GM23338 (cell line): ENCODE data around the gene CTNNA1. TPM values are rescaled to one million over a fixed set of nuclear protein-coding genes. Genes with fewer than 3 reads are reported as not detected.

ENCODE experiments used
- ATAC-seq: fragments of 200-7000 bp; cut with Tn5 transposase; 3 replicates; pipeline ENCODE4 v1.9.1; 2020
- DNase-seq: peaks from one replicate; pipeline ENCODE4 v3.0.0-alpha.2; 2015; ENCODE audit warnings: low spot score
- H2AFZ ChIP-seq: fragments of 200-600 bp; sonication (generic); 2 replicates; pipeline ENCODE4 v1.8.0; 2016; ENCODE audit warnings: antibody characterized with exemption, mild to moderate bottlenecking, moderate library complexity
- H3F3A ChIP-seq: fragments of 200-600 bp; sonication (generic); replicated peaks from 2 replicates; pipeline ENCODE4 v1.8.0; 2017; ENCODE audit warnings: antibody characterized with exemption, mixed run types, low read depth
- H3K27ac ChIP-seq: fragments of 200-600 bp; sonication (generic); 2 replicates; pipeline ENCODE4 v1.6.1; 2016; ENCODE audit warnings: low read depth
- H3K27me3 ChIP-seq: fragments of 200-600 bp; sonication (generic); 2 replicates; pipeline ENCODE4 v1.8.0; 2016; ENCODE audit warnings: mild to moderate bottlenecking, mixed run types, moderate library complexity; ENCODE audit not compliant: insufficient read depth
- H3K36me3 ChIP-seq: fragments of 200-600 bp; sonication (generic); 2 replicates; pipeline ENCODE4 v1.8.0; 2016; ENCODE audit warnings: mild to moderate bottlenecking; ENCODE audit not compliant: insufficient read depth
- H3K4me1 ChIP-seq: fragments of 200-600 bp; sonication (generic); 2 replicates; pipeline ENCODE4 v1.8.0; 2016; ENCODE audit warnings: mild to moderate bottlenecking, moderate library complexity; ENCODE audit not compliant: insufficient read depth
- H3K4me2 ChIP-seq: fragments of 200-600 bp; sonication (generic); 2 replicates; pipeline ENCODE4 v1.7.1; 2017; ENCODE audit warnings: mixed run types
- H3K4me3 ChIP-seq: fragments of 200-600 bp; sonication (generic); 2 replicates; pipeline ENCODE4 v1.6.1; 2016; ENCODE audit warnings: mixed run types
- H3K79me2 ChIP-seq: fragments of 200-600 bp; sonication (generic); replicated peaks from 2 replicates; pipeline ENCODE4 v1.8.0; 2017; ENCODE audit warnings: mild to moderate bottlenecking; ENCODE audit not compliant: insufficient read depth
- H3K9me2 ChIP-seq: fragments of 200-600 bp; sonication (generic); 2 replicates; pipeline ENCODE4 v1.8.0; 2017; ENCODE audit not compliant: insufficient read depth
- H4K20me1 ChIP-seq: fragments of 200-600 bp; sonication (generic); replicated peaks from 2 replicates; pipeline ENCODE4 v1.8.0; 2017; ENCODE audit warnings: mild to moderate bottlenecking; ENCODE audit not compliant: insufficient read depth
- H3K27ac Mint-ChIP-seq: 2 replicates; pipeline ENCODE4 v1.8.0; 2020; ENCODE audit warnings: inconsistent platforms, mild to moderate bottlenecking, moderate library complexity, mixed read lengths
- H3K27me3 Mint-ChIP-seq: 3 replicates; pipeline ENCODE4 v1.8.0; 2022; ENCODE audit warnings: low read depth, mild to moderate bottlenecking, moderate library complexity, mixed read lengths, inconsistent platforms; ENCODE audit not compliant: insufficient read depth, poor library complexity
- H3K36me3 Mint-ChIP-seq: 3 replicates; pipeline ENCODE4 v1.8.0; 2021; ENCODE audit warnings: low read depth, mild to moderate bottlenecking, inconsistent platforms, moderate library complexity, mixed read lengths
- H3K4me1 Mint-ChIP-seq: 3 replicates; pipeline ENCODE4 v1.8.0; 2020; ENCODE audit warnings: mild to moderate bottlenecking, inconsistent platforms, mixed read lengths
- H3K4me3 Mint-ChIP-seq: 3 replicates; pipeline ENCODE4 v1.8.0; 2021; ENCODE audit warnings: moderate library complexity, mild to moderate bottlenecking, inconsistent platforms, mixed read lengths
- H3K9me3 Mint-ChIP-seq: 3 replicates; pipeline ENCODE4 v1.8.0; 2020; ENCODE audit warnings: moderate library complexity, mild to moderate bottlenecking, inconsistent platforms, mixed read lengths
- JUNB ChIP-seq: IDR thresholded peaks from one replicate; pipeline ENCODE4 v1.6.1; 2016; ENCODE audit warnings: antibody characterized with exemption; ENCODE audit not compliant: unreplicated experiment
- REST ChIP-seq: IDR thresholded peaks from one replicate; pipeline ENCODE4 v1.6.1; 2018; ENCODE audit warnings: antibody characterized with exemption; ENCODE audit not compliant: unreplicated experiment
- ZNF331 ChIP-seq: fragments of 250-450 bp; sonication (Bioruptor Pico); IDR thresholded peaks from 2 replicates; pipeline ENCODE4 v1.5.0; 2020; ENCODE audit warnings: low read depth, mild to moderate bottlenecking, moderate library complexity
- polyA plus RNA-seq: library from polyadenylated mRNA; unstranded; fragments of >200 nt; fragmentation: Nextera tagmentation; extraction: Ambion mirVana; gene quantifications from 2 replicates; pipeline ENCODE4 v1.2.1, GENCODE V29; 2016
- total RNA-seq: library from RNA; depleted of rRNA; stranded (reverse); fragments of >200 nt; shearing (Covaris generic); gene quantifications from 2 replicates; pipeline ENCODE4 v1.2.3, GENCODE V29; 2014
- TF ChIP-seq, protein P1 (sequence below): fragments of 250-450 bp; sonication (Bioruptor Pico); IDR thresholded peaks from 2 replicates; pipeline ENCODE4 v1.5.0; 2020; ENCODE audit warnings: mild to moderate bottlenecking, moderate library complexity

Gene CTNNA1
- total and polyA plus RNA-seq, 2 experiments from 2014 or later: 111 to 348 TPM

DNA sequence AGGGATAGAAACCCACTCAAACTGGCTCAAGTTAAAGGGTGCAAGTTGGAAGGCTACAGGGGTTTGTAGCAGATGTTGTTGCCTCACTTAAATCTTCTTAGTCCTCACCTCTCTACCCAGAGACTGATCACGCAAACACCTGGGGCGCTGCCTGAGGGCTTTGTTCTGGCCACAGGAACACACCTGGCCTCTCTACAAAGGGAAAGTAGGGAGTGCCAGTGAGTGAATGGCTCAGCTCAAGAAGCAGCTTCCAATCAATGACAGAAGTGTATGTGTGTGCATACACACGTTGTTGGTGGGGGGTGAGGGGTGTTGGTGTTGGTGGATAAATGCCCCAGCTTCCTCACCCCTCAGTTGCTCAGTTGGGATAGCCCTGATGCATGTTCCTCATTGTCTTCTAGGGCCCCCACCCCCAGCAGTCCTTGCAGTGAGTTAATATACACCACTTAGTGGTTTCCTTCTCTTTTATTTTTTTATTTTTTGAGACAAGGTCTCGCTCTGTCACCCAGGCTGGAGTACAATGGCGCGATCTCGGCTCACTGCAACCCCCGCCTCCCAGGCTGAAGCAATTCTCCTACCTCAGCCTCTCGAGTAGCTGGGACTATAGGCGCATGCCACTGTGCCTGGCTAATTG lies 30.6 kb upstream of the CTNNA1 start:
- Mint-ChIP-seq H3K4me1 (peaks cover 47% of the 10 kb centered on the region), H3K27me3 (peaks cover 10% of the 10 kb centered on the region), H3K9me3 (no peaks in the 10 kb centered on the region; the same call in 2 of the 3 replicates), H3K27ac (no peak overlapping the region; the same call in 1 of the 2 replicates), H3K4me3 (no peak overlapping the region), H3K36me3 (no peaks in the 10 kb centered on the region; the same call in 2 of the 3 replicates)
- H3K4me2 ChIP-seq: peak overlapping the region; percentile 50; the same call in 1 of the 2 replicates
- H3K27ac ChIP-seq: no peak overlapping the region
- H3K4me1 ChIP-seq: peaks cover 34% of the 10 kb centered on the region
- no peak overlapping the region for H3K4me3 ChIP-seq
- H3K79me2 ChIP-seq: no peaks in the 10 kb centered on the region
- H3K27me3 ChIP-seq: no peaks in the 10 kb centered on the region
- no peaks in the 10 kb centered on the region for H4K20me1 ChIP-seq
- ATAC-seq: peak; percentile 34
- H3K9me2 ChIP-seq: no peaks in the 10 kb centered on the region
- H3K36me3 ChIP-seq: no peaks in the 10 kb centered on the region
- DNase-seq: peak; percentile 63
- H3F3A ChIP-seq: peaks cover 2% of the 10 kb centered on the region; the same call in 1 of the 2 replicates
- TF ChIP-seq, protein P1, sequence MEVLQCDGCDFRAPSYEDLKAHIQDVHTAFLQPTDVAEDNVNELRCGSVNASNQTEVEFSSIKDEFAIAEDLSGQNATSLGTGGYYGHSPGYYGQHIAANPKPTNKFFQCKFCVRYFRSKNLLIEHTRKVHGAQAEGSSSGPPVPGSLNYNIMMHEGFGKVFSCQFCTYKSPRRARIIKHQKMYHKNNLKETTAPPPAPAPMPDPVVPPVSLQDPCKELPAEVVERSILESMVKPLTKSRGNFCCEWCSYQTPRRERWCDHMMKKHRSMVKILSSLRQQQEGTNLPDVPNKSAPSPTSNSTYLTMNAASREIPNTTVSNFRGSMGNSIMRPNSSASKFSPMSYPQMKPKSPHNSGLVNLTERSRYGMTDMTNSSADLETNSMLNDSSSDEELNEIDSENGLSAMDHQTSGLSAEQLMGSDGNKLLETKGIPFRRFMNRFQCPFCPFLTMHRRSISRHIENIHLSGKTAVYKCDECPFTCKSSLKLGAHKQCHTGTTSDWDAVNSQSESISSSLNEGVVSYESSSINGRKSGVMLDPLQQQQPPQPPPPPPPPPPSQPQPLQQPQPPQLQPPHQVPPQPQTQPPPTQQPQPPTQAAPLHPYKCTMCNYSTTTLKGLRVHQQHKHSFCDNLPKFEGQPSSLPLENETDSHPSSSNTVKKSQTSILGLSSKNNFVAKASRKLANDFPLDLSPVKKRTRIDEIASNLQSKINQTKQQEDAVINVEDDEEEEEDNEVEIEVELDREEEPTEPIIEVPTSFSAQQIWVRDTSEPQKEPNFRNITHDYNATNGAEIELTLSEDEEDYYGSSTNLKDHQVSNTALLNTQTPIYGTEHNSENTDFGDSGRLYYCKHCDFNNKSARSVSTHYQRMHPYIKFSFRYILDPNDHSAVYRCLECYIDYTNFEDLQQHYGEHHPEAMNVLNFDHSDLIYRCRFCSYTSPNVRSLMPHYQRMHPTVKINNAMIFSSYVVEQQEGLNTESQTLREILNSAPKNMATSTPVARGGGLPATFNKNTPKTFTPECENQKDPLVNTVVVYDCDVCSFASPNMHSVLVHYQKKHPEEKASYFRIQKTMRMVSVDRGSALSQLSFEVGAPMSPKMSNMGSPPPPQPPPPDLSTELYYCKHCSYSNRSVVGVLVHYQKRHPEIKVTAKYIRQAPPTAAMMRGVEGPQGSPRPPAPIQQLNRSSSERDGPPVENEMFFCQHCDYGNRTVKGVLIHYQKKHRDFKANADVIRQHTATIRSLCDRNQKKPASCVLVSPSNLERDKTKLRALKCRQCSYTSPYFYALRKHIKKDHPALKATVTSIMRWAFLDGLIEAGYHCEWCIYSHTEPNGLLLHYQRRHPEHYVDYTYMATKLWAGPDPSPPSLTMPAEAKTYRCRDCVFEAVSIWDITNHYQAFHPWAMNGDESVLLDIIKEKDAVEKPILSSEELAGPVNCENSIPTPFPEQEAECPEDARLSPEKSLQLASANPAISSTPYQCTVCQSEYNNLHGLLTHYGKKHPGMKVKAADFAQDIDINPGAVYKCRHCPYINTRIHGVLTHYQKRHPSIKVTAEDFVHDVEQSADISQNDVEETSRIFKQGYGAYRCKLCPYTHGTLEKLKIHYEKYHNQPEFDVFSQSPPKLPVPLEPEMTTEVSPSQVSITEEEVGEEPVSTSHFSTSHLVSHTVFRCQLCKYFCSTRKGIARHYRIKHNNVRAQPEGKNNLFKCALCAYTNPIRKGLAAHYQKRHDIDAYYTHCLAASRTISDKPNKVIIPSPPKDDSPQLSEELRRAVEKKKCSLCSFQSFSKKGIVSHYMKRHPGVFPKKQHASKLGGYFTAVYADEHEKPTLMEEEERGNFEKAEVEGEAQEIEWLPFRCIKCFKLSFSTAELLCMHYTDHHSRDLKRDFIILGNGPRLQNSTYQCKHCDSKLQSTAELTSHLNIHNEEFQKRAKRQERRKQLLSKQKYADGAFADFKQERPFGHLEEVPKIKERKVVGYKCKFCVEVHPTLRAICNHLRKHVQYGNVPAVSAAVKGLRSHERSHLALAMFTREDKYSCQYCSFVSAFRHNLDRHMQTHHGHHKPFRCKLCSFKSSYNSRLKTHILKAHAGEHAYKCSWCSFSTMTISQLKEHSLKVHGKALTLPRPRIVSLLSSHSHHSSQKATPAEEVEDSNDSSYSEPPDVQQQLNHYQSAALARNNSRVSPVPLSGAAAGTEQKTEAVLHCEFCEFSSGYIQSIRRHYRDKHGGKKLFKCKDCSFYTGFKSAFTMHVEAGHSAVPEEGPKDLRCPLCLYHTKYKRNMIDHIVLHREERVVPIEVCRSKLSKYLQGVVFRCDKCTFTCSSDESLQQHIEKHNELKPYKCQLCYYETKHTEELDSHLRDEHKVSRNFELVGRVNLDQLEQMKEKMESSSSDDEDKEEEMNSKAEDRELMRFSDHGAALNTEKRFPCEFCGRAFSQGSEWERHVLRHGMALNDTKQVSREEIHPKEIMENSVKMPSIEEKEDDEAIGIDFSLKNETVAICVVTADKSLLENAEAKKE (CRISPR knock-in tag): 0 out of 2 replicates have a peak, but pooled peaks have one; percentile 31
- TF ChIP-seq REST: no peak
- TF ChIP-seq JUNB: no peak
- TF ChIP-seq ZNF331 (CRISPR knock-in tag): no peak
- H2AFZ ChIP-seq: peak overlapping the region; percentile 91
